MM.1S (cell line): ENCODE measurements around the gene SLC1A2.

Source experiments
- DNase-seq: peaks from one replicate; pipeline ENCODE4 v3.0.0-alpha.2; 2015
- H2AFZ ChIP-seq: fragments of 300-600 bp; sonication (generic); 2 replicates; pipeline ENCODE4 v1.6.0; 2016; ENCODE audit warnings: antibody characterized with exemption, low read length
- H3F3A ChIP-seq: fragments of 300-600 bp; sonication (generic); 2 replicates; pipeline ENCODE4 v1.6.1; 2016; ENCODE audit warnings: mild to moderate bottlenecking, antibody characterized with exemption, low read length, moderate library complexity, mixed read lengths; ENCODE audit not compliant: insufficient read depth
- H3K27ac ChIP-seq: fragments of 300-600 bp; sonication (generic); 2 replicates; pipeline ENCODE4 v1.5.1; 2016; ENCODE audit warnings: mild to moderate bottlenecking, low read length
- H3K27me3 ChIP-seq: fragments of 300-600 bp; sonication (generic); replicated peaks from 2 replicates; pipeline ENCODE4 v1.6.0; 2016; ENCODE audit warnings: low read length; ENCODE audit not compliant: insufficient read depth
- H3K36me3 ChIP-seq: fragments of 300-600 bp; sonication (generic); replicated peaks from 2 replicates; pipeline ENCODE4 v1.6.1; 2016; ENCODE audit warnings: mild to moderate bottlenecking, low read length, mixed read lengths; ENCODE audit not compliant: insufficient read depth
- H3K4me1 ChIP-seq: fragments of 300-600 bp; sonication (generic); 2 replicates; pipeline ENCODE4 v1.6.1; 2016; ENCODE audit warnings: low read length, mixed read lengths
- H3K4me2 ChIP-seq: fragments of 300-600 bp; sonication (generic); 2 replicates; pipeline ENCODE4 v1.6.0; 2016; ENCODE audit warnings: low read depth, low read length
- H3K4me3 ChIP-seq: fragments of 300-600 bp; sonication (generic); 2 replicates; pipeline ENCODE4 v1.5.1; 2016; ENCODE audit warnings: low read length, mixed read lengths
- H3K79me2 ChIP-seq: fragments of 300-600 bp; sonication (generic); 2 replicates; pipeline ENCODE4 v1.6.1; 2016; ENCODE audit warnings: mixed run types, low read length, mixed read lengths
- H3K9ac ChIP-seq: fragments of 300-600 bp; sonication (generic); 2 replicates; pipeline ENCODE4 v1.6.1; 2016; ENCODE audit warnings: low read length, mixed read lengths
- H3K9me2 ChIP-seq: fragments of 300-600 bp; sonication (generic); replicated peaks from 2 replicates; pipeline ENCODE4 v1.6.1; 2016; ENCODE audit warnings: mild to moderate bottlenecking, low read length, mixed read lengths; ENCODE audit not compliant: insufficient read depth
- H3K9me3 ChIP-seq: fragments of 300-600 bp; sonication (generic); replicated peaks from 2 replicates; pipeline ENCODE4 v1.6.1; 2016; ENCODE audit warnings: mild to moderate bottlenecking, low read length, mixed read lengths; ENCODE audit not compliant: insufficient read depth
- H4K20me1 ChIP-seq: fragments of 300-600 bp; sonication (generic); 2 replicates; pipeline ENCODE4 v1.6.1; 2016; ENCODE audit warnings: mild to moderate bottlenecking, low read length, moderate library complexity, mixed read lengths; ENCODE audit not compliant: insufficient read depth
- CTCF ChIP-seq: fragments of 300-600 bp; sonication (generic); IDR thresholded peaks from 2 replicates; pipeline ENCODE4 v1.5.1; 2016; ENCODE audit warnings: antibody characterized with exemption, low read length, mixed read lengths
- EZH2 ChIP-seq: fragments of 300-600 bp; sonication (generic); optimal IDR thresholded peaks from 2 replicates; pipeline ENCODE3; 2017; ENCODE audit warnings: low read depth, mild to moderate bottlenecking, antibody characterized with exemption, low read length, mixed read lengths
- EZH2phosphoT487 ChIP-seq: fragments of 300-600 bp; sonication (generic); IDR thresholded peaks from 2 replicates; pipeline ENCODE4 v1.6.1; 2018; ENCODE audit warnings: antibody characterized with exemption, low read length

Gene SLC1A2

GRCh38 chr11:35235498-35235897 lies 183.9 kb downstream of the SLC1A2 start:
- no peaks in the 10 kb centered on the region for H3K9me3 ChIP-seq
- no peaks in the 10 kb centered on the region for H4K20me1 ChIP-seq
- TF ChIP-seq CTCF = no peak
- no peak for TF ChIP-seq EZH2phosphoT487
- TF ChIP-seq EZH2 = no peak
- peaks cover 12% of the 10 kb centered on the region for H3K4me1 ChIP-seq
- H3F3A ChIP-seq = peaks cover 12% of the 10 kb centered on the region; the same call in 1 of the 2 replicates
- H3K36me3 ChIP-seq = 0 out of 2 replicates have a peak, but pooled peaks cover under 1% of the 10 kb centered on the region
- H3K9ac ChIP-seq = no peak overlapping the region
- DNase-seq = no peak
- no peak overlapping the region for H3K4me3 ChIP-seq
- no peaks in the 10 kb centered on the region for H3K9me2 ChIP-seq
- no peak overlapping the region for H2AFZ ChIP-seq
- H3K27me3 ChIP-seq = no peaks in the 10 kb centered on the region
- H3K79me2 ChIP-seq = no peaks in the 10 kb centered on the region
- H3K4me2 ChIP-seq = no peak overlapping the region
- no peak overlapping the region for H3K27ac ChIP-seq

GRCh38 chr11:35235157-35235468 lies 184.2 kb downstream of the SLC1A2 start:
- no peaks in the 10 kb centered on the region for H3K9me2 ChIP-seq
- H3K36me3 ChIP-seq = peaks cover 4% of the 10 kb centered on the region; the same call in 1 of the 2 replicates
- H3K79me2 ChIP-seq = no peaks in the 10 kb centered on the region
- no peak overlapping the region for H3K4me3 ChIP-seq
- peaks cover 12% of the 10 kb centered on the region for H3K4me1 ChIP-seq
- H4K20me1 ChIP-seq = no peaks in the 10 kb centered on the region
- no peak overlapping the region for H3K27ac ChIP-seq
- no peaks in the 10 kb centered on the region for H3K27me3 ChIP-seq
- no peak overlapping the region for H3K4me2 ChIP-seq
- peaks cover 12% of the 10 kb centered on the region; the same call in 1 of the 2 replicates for H3F3A ChIP-seq
- H3K9ac ChIP-seq = no peak overlapping the region
- no peak for DNase-seq
- H2AFZ ChIP-seq = no peak overlapping the region
- TF ChIP-seq CTCF (no peak), EZH2 (no peak)
- no peaks in the 10 kb centered on the region for H3K9me3 ChIP-seq

DNA sequence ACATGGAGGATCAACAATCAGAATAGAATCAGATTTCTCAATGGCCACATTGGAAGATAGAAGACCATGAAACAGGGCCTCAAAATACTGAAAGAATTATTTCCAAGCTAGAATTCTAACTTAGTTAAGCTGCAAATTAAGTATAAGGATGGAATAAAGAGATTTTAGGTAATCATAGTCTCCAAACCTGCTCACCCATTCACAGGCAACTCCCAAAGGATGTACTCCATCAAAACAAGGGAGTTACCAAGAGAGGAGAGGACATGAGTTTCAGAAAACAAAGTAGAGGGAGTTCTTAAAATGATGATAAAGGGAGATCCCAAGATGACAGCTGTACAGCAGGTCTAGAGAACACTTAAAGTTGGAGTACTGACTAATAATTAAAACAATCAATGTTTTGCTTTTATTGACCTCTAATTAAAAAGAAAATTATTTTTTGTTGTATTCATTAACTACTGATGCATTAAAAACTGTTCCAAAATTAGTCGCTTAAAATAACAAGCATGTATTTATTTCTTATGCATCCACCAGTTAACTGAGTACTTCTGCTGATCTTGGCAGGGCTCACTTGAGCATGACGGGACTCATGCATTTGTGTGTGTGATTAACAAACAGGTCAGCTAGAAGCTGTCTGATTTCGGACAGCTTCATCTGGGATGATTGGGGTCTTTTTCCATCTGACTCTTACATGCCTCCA lies 184.8 kb downstream of the SLC1A2 start:
- no peaks in the 10 kb centered on the region for H3K9me2 ChIP-seq
- no peak overlapping the region for H3K27ac ChIP-seq
- H3K9ac ChIP-seq = no peak overlapping the region
- no peaks in the 10 kb centered on the region for H3K27me3 ChIP-seq
- no peaks in the 10 kb centered on the region for H3K79me2 ChIP-seq
- no peak overlapping the region for H3K4me3 ChIP-seq
- no peak overlapping the region for H3K4me2 ChIP-seq
- H4K20me1 ChIP-seq = no peaks in the 10 kb centered on the region
- no peak for TF ChIP-seq EZH2
- no peak for TF ChIP-seq EZH2phosphoT487
- no peak for TF ChIP-seq CTCF
- H3K9me3 ChIP-seq = no peaks in the 10 kb centered on the region
- H3K36me3 ChIP-seq = peaks cover 5% of the 10 kb centered on the region; the same call in 1 of the 2 replicates
- peaks cover 16% of the 10 kb centered on the region; the same call in 1 of the 2 replicates for H3F3A ChIP-seq
- peaks cover 12% of the 10 kb centered on the region for H3K4me1 ChIP-seq
- H2AFZ ChIP-seq = no peak overlapping the region
- no peak for DNase-seq
